GM18498 (cell line): ENCODE results near the gene HMGN1.
"Not testable (repeated sequence)": the region's sequence is repeated elsewhere in the genome, so short reads cannot be mapped to it uniquely, and the experiment has no call there.

Source experiments
- ATAC-seq: cut with Tn5 transposase; IDR thresholded peaks from one replicate; pipeline ENCODE4 v1.9.1; 2021; ENCODE audit warnings: mild to moderate bottlenecking, moderate library complexity; ENCODE audit not compliant: unreplicated experiment

HMGN1 gene

GRCh38 chr21:39348355-39349210 lies at the start of gene HMGN1:
HMGN1 (minus strand) TSS chr21:39349088; CDS start chr21:39348917, 171 bp downstream.
- ATAC-seq, result peak; percentile 63

- ATAC-seq, result no peak
These were observed 48.9 kb upstream of the HMGN1 start for GRCh38 chr21:39397646-39398385.

GRCh38 chr21:39392981-39393380 lies 44.1 kb upstream of the HMGN1 start:
- no peak for ATAC-seq

- no peak for ATAC-seq
These were observed 41.4 kb upstream of the HMGN1 start for GRCh38 chr21:39390212-39390765.

GRCh38 chr21:39388811-39389155 lies 39.9 kb upstream of the HMGN1 start:
- ATAC-seq, result peak; percentile 17

- peak; percentile 75 for ATAC-seq
These were observed 39.3 kb upstream of the HMGN1 start for GRCh38 chr21:39388038-39388810.

GRCh38 chr21:39387461-39388037 lies 38.7 kb upstream of the HMGN1 start:
- ATAC-seq, result no peak

GRCh38 chr21:39386899-39387298 lies 38.0 kb upstream of the HMGN1 start:
- ATAC-seq, result no peak

- no peak for ATAC-seq
These were observed 37.3 kb upstream of the HMGN1 start for GRCh38 chr21:39386194-39386593.

- ATAC-seq, result no peak
These were observed 36.6 kb upstream of the HMGN1 start for GRCh38 chr21:39385299-39386145.

- no peak for ATAC-seq
These were observed 35.9 kb upstream of the HMGN1 start for GRCh38 chr21:39384674-39385298.

- ATAC-seq, result not testable (repeated sequence)
These were observed 33.2 kb upstream of the HMGN1 start for GRCh38 chr21:39382096-39382495.

- ATAC-seq, result no peak
These were observed 32.1 kb upstream of the HMGN1 start for GRCh38 chr21:39381009-39381408.

GRCh38 chr21:39379986-39380891 lies 31.4 kb upstream of the HMGN1 start:
- ATAC-seq, result peak; percentile 98

- no peak for ATAC-seq
These were observed 28.7 kb upstream of the HMGN1 start for GRCh38 chr21:39377444-39378050.

- ATAC-seq, result no peak
These were observed 26.6 kb upstream of the HMGN1 start for GRCh38 chr21:39375446-39375845.

- no peak for ATAC-seq
These were observed 25.2 kb upstream of the HMGN1 start for GRCh38 chr21:39374046-39374445.

- ATAC-seq, result no peak
These were observed 24.7 kb upstream of the HMGN1 start for GRCh38 chr21:39373634-39374033.
